RPMI7951 (cell line): ENCODE data around the gene ZMYND8. TPM values are rescaled to one million over a fixed set of nuclear protein-coding genes. Genes with fewer than 3 reads are reported as not detected.
"Not testable (repeated sequence)": the region's sequence is repeated elsewhere in the genome, so short reads cannot be mapped to it uniquely, and the experiment has no call there.

Experiments
- DNase-seq: peaks from one replicate; pipeline ENCODE4 v3.0.0-alpha.2; 2012; ENCODE audit warnings: low read depth
- total RNA-seq: library from RNA; depleted of rRNA; stranded (reverse); fragments of >200 nt; shearing (Covaris generic); gene quantifications from 2 replicates; pipeline ENCODE4 v1.2.3, GENCODE V29; 2014

The ZMYND8 gene
- total RNA-seq, 1 experiment from 2014 or later: 36.0 TPM

DNA sequence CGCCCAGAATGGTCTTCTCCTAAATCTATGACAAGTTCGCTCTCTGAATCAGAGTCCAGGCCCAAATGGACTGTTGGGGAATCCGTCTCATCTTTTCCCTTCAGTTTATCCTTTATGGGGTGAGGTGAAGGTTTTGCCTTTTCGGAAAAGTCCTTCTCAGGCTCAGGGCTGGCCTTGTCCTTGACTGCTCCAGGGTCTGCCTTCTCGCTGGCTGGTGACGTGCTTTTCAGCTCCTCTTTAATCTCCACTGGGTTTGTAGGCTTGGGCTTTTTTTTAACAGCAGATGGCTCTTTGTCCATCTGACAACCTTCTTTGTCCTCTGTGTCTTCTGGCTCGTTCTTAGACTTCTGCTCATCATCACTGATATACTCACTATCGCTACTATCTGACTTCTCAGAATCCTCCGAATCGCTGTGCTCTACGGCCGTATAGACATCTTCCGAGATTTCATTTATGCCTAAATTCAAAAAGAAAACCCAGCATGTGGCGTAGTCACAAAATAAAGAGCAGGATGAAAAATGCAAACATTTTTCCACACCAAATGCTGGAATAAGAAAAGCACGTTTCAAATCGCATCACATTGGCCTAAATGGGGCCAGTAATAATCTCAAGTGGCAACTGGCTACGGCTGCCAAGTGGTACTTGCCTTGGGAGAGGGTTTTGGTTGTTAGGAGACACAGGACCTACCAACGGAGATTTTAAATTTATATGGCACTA lies 110.3 kb downstream of the ZMYND8 start:
- DNase-seq: no peak

DNA sequence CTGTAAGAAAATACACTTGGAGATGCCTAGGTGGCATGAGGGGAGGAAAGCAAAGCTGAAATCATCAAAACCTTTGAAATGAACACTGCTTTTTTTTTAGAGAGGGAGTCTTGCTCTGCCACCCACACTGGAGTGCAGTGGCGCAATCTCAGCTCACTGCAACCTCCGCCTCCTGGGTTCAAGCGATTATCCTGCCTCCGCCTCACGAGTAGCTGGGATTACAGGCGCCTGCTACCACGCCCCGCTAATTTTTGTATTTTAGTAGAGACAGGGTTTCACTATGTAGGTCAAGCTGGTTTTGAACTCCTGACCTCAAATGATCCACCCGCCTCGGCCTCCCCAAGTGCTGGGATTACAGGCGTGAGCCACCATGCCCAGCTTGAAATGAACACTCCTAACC lies 111.3 kb downstream of the ZMYND8 start:
- not testable (repeated sequence) for DNase-seq

DNA sequence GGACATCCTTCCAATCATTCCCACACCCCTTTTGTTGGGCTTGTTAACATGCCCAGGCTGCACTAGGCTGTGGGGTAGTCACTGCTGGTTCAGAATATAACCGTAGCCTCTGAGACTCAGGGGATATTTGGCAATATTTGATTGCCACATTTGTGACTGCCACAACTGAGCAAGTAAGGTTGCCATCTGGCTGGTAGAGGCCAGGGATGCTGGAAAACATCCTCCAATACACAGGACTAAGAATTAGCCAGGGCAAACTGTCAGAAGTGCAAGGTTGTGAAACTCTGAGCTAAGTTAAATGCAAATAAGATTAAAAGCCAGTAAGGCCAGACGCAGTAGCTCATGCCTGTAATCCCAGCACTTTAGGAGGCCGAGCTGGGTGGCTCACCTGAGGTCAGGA lies 112.0 kb downstream of the ZMYND8 start:
- no peak for DNase-seq

DNA sequence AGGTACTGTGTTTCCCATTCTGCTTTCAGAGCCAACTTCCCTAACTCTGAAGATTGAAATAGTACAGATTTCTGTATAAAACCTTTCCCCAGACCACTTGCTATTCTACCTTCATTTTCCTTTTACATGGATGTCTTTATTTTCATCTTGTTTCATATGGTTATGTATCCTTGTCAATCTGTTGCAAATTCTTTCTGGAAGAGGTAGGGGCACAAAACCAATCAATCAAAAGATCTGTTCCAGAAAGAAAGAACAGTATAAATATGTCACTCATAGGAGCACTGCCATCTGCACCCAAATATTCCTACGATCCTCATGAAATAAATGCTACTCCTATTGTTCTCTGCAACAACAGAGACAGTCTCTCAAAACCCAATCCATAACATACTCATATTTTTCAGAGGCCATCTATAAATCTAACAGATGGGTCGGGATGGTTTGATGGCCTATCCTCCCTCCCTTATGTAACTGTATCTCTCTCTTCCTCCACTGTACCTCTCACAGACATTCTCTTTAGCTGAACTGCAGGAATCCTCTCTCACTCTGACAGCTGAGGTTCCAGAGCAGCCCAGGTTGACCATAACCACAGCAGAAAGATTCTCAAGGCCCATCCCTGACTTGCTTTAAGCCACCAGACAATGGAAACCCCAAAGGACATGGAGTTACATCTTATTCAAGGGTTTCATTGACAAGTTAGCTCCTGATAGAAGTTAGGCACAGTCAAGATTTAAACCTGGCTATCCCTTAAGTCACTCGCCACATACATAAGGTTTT lies 112.8 kb downstream of the ZMYND8 start:
- no peak for DNase-seq

DNA sequence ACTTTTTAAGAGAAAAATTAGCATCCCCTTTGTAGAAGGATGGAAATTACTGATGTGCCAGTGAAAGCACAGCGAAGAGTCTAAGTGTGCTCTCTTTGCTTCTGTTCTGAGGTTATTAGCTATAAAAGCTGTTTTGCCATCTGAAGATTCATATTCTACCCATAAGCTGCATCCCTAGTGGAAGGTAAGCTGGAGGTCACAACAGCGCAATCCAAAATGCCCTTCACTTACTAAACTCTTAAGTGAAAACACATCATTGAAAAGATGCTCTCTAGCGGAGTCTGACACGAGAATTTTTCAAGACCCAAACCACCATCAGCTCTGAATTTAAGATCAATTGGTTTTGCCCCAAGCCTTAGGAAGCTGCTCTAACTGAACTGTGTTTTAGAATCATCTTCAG lies 113.5 kb downstream of the ZMYND8 start:
- DNase-seq: no peak

DNA sequence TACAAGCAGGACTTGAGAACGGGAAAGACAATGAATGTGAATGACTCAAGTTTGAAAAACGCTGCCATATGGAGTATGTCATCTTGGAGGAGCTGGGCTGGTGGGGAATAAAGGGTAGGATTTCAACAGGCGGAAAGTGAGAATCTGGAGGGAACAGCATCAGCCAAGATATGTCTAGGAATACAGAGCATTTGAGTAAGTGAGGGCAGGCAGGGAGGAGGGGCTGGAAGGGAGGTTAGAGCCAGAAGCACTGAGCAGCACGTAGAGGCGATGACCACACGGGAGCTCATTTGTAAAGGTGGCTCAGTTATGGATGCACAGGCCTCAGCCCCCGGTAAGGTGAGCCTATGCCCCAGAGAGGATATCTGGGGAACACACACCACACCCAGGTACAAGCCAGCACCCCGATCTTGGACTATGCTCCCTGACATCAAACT lies 115.1 kb downstream of the ZMYND8 start:
- no peak for DNase-seq

DNA sequence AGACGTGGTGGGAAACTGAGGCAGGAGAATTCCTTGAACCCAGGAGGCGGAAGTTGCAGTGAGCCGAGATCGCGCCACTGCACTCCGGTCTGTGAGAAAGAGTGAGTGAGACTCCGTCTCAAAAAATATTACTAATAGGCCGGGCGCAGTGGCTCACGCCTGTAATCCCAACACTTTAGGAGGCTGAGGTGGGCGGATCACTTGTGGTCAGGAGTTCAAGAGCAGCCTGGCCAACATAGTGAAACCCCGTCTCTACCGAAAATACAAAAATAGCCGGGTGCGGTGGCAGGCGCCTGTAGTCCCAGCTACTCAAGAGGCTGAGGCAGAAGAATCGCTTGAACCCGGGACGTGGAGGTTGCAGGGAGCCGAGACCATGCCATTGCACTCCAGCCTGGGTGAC lies 116.4 kb downstream of the ZMYND8 start:
- DNase-seq: not testable (repeated sequence)

DNA sequence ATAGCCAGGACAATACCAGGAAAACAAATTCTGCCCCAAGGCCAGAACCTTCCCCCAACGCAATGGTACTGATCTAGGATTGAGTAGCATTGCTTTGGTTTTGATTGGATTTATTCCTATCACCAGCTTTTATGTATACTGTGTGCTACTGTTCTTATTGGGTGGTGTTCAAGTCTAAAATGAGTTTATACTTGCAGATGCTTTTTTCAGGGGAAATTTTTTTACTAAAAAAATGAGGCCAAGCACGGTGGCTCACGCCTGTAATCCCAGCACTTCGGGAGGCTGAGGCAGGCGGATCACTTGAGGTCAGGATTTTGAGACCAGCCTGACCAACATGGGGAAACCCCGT lies 116.8 kb downstream of the ZMYND8 start:
- no peak for DNase-seq

DNA sequence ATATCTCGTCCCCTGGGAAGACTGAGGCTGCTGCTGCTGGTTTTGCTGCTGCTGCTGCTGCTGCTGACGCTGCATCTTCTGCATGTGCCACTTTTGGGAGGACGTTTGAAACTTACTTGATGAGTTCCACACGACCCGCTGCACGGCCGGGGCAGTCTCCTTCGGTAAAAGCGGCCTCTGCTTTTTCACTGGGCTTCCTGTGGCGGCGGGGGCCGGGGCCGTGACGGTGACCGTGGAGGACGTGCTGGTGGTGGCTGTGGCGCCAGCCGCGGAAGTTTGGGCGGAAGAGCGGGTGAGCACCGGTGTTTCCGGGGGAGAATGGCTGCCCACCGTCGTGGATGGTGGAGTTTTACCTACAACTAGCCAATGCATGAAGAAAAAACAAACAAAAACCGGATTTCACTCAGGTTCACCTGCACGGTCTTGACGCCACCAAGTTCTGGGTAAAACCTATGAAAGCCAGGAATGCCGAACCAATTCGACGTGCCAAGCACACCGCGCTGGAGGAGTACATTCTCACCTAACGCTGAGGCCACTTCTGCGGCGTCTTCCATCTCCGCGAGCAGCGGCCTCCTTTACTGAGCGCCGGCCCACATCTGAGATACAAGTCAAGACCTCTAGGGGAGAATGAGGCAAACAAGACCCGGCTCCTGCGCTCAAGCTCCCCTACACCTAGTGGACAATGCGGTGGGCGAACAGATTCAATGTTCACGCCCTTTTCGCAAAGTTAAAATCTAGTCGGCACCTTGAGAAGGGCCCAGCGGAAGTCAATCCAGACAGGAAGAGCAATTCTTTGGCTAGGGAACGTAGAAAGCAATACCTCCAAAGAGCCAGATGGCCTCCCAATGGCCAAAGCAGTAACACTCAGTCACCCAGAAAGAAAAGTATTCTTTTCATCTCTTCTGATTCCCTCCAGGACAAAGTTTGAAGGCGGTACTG lies 117.5 kb downstream of the ZMYND8 start:
- DNase-seq: no peak

DNA sequence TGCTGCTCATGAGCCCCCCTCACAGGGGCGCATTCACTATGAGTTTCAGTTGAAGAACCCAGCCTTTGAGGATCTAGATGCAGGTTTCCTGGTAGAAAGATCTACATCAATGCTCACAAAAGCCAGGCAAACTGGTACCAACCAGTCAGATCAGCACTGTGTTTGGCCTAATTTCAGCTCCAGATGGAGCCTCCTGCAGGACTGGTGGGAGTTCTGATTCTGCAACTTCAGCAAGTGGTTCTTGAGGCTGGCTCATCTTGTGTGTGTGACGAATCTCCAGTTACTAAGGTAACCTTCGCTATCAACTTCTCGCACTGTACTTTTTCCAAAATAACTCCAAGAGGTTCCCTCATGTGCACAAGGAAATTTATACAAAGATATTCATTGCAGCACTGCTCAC lies 118.8 kb downstream of the ZMYND8 start:
- no peak for DNase-seq

DNA sequence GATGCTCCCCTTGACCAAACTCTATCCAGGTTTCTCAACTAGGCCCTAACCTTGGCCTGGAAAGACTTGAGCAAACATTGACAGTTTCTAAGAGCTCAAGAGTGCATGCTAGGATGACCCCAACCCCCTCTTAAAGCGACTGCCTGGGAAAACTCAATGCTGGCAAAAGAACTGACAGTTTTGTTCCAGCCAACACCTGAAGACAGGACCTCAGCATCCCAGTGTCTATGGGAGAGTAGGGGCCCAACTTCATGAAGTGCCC lies 119.9 kb downstream of the ZMYND8 start:
- DNase-seq: no peak

DNA sequence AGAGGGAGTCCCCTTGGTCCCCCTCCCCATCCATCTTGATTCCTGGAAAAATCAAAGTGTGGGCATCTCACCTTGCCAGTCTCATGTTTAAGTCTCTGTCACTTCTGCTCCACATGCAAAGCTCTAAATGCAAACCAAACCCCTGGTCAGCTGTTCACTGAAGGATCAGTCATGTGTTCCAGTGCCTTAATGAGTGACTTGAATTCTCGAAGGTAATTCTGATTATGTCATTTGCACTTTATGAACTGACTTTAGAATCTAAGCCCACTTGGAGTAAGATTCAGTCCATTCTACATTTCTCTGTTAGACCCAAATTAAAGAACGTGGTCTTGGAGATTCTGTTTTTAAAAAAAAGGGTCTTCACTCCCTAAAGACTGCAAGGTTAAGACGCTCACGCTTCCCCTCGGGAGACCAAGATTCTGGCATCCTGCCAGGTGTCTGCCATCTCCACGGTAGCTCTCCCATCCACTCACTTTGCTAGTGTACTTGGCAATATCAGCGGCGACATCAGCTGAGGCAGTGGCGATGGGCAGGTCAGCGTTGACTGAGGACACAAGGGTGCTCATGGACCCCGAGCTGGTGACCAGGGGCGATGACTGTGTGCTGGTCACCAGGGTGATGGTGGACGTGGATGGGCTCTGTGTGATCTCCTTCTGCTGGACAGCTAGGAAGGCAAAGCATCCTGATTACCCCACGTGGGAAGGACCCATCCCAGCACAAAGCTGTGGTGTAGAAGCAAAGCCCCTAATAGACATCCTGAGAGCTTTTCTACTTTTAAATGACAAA lies 120.5 kb downstream of the ZMYND8 start:
- no peak for DNase-seq

DNA sequence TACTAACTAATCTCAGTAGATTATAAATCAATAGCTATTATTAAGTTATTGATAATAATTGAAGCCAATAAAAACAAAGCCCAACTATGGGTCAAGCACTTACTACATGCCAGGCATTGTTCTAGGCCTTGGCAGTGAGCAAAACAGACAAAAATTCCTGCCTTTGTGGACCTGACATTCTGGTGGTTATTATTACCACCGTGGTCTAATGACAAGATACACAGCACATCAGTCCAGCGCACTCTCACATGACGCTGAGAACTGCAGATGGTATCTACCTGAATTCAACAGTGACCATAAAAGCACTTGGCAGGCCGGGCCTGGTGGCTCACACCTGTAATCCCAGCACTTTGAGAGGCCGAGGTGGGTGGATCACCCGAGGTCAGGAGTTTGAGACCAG lies 121.4 kb downstream of the ZMYND8 start:
- no peak for DNase-seq

DNA sequence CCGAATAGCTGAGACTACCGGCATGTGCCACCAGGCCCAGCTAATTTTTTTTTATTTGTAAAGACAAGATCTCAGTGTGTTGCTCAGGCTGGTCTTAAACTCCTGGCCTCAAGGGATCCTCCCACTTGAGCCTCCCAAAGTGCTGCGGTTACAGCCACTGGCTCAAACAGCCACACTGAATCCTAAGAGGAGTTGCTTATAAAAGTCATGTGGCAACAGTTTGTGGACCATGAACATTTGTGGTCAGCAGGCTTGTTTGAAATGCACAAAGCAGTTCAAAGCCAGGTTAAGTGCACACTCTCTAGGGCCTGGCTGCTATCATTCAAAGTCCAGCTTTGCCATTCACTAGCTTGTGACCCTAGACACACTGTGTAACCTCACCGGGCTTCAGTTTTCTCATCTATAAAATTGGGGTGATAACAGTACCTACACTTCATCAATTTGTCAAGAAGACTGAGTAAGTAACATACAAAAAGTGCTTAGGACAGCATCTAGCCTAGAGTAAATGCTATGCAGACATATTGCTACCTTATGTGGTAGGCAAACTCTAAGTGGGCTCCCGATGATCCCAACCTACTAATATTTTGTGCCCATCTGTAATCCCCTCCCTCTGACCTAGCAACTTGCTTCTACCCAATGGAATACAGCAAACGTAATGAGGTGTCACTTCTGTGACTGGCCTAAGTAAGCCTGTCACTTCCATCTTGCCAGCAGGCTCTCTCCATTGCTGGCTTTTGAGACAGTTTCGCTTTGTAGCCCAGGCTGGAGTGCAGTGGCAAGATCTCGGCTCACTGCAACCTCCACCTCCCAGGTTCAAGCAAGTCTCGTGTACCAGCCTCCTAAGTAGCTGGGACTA lies 122.9 kb downstream of the ZMYND8 start:
- DNase-seq: peak; percentile 25

DNA sequence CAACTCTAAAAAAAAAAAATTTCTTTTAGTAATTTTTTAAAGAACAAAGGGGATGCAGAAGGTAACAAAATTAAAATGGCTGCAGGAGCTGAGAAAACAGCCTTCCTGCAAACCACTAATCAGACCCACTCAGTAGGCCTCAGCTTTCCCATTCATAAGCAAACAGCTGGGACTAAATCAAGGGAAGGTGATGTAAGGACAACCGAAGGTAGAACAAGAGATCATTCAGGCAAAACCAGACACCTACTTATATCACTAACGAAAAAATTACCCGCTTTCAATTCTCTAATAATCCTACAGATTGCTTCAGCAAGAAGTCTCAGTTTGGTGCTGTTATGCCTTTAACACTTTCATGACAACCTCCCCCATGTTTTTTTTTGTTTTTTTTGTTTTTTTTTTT lies 124.0 kb downstream of the ZMYND8 start:
- DNase-seq: no peak

DNA sequence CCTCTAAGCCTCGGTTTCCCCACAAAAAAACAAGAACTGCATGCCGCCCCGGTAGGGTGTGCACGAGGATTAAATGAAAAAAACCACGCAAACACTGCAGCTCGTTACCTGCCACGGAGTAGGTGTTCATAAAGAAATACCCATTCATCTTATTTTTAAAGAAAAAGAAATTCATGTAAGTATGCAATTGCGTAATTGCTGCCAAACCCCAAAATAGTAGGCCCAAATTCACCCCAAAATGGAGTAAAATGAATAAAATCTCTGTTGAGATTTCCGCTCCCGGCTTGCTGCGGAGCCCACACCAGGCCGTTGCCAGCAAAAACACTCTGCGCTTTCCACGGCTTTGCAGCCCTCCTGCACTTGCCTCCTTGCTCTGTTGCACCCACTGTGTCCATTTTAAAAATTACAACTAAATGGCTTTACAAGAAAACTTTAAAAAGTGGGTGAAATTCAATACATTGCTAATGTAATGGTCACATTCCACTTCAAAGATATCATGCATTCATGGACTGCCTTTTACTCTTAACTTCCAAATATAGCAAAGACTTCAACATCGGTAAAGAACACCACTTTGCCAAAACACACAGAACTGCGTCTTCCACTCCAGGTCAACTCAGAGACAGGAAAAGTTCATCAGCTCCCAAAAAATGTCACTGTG lies 125.0 kb downstream of the ZMYND8 start:
- DNase-seq: no peak

DNA sequence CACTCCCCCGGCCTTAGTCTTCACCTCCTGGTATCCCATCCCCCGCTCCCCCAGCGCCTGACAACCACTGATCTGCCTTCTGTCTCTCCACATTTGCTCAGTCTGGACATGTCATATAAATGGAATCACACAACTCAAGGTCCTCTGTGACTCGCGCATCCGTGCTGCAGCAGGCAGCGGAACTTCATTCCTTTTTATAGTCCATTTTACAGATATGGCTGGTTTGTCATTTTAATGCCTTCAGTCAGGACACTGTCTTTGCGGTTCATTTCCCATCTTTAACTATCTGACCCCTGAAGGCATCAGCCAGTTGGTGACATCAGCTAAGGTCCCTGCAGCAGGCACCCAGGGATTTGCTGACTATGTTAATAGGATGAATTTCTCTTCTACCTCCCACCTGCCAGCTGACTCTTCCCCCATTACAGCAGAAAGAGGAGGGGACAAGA lies 125.7 kb downstream of the ZMYND8 start:
- no peak for DNase-seq

DNA sequence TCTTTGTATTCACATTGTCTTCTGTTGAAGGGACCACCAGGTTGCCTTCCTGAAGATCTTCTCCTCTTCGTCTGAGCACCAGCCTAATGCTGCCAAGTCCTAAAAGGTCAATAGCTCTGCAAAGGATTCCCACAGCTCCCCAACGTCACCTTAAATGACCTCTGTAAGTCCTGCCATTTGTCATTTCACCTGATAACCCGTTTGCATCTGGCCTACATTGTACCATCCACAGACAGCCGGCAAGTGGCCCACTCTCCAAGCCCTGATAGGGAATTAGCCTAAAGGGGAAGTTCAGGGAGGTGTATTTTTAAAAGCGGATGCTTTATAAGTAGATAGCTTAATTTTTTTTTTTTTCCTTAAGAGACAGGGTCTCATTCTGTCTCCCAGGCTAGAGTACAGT lies 127.8 kb downstream of the ZMYND8 start:
- no peak for DNase-seq

DNA sequence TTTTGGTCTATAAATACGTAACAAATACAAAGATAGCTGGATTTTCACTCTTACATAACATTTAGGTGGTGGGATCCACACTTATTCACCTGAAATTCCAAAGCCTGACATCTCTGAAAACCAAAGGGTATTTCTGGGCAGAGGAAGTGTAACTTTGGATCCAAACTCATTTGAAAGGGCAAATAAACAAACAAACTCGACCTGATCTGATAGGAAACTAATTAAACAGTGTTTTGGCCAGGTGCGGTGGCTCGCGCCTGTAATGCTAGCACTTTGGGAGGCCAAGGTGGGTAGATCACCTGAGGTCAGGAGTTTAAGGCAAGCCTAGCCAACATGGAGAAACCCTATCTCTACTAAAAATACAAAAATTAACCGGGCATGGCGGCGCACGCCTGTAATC lies 128.9 kb downstream of the ZMYND8 start:
- DNase-seq: no peak

DNA sequence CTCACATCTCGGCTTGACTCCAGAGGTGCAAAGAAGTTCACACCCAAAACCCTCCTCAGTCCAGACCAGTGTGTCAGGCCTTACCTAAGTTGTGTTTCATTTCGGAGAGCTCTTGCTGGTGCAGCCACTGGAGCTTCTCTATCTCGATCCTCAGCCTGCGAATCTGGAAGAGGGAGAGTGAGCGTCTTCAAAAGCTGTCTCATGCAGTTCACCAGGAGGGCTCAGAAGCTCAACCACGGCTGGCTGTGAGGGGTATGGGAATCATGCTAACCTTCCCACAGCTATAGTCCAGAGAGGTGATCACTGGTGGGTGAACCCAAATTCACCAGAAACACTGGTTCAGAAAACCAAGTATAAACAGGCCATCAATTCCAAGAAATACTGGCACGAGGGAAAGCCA lies 129.4 kb downstream of the ZMYND8 start:
- DNase-seq: no peak
